PC-3 (cell line): ENCODE measurements around the gene PLEKHA6. TPM values are rescaled to one million over a fixed set of nuclear protein-coding genes. Genes with fewer than 3 reads are reported as not detected.

ENCODE experiments used
- ATAC-seq: fragments of 200-7000 bp; cut with Tn5 transposase; 2 replicates; pipeline ENCODE4 v1.9.1; 2020; ENCODE audit warnings: mild to moderate bottlenecking, moderate library complexity
- BruUV-seq: library from RNA; stranded (reverse); fragments of 400-500 nt; replicated peaks from 2 replicates; lab custom pipeline; 2021; lab: Mats Ljungman, UMichigan
- CTCF ChIA-PET: fragments of 300-600 bp; sonication (Branson Sonifier 250); formaldehyde crosslinking; loops from one replicate; lab custom pipeline; 2022; ENCODE audit warnings: antibody characterized with exemption; lab: Charles Lee
- POLR2A ChIA-PET: fragments of 300-600 bp; sonication (Branson Sonifier 250); formaldehyde crosslinking; loops from one replicate; lab custom pipeline; 2022; ENCODE audit warnings: antibody characterized with exemption; ENCODE audit not compliant: unreplicated experiment; lab: Charles Lee
- DNase-seq: peaks from one replicate; pipeline ENCODE4 v3.0.0-alpha.2; 2015
- H2AFZ ChIP-seq: fragments of 300-600 bp; sonication (generic); 2 replicates; pipeline ENCODE4 v1.6.0; 2016; ENCODE audit warnings: antibody characterized with exemption, low read length
- H3F3A ChIP-seq: fragments of 300-600 bp; sonication (generic); one replicate; pipeline ENCODE4 v1.6.0; 2017; ENCODE audit warnings: antibody characterized with exemption, low read length, control low read depth, mild to moderate bottlenecking; ENCODE audit not compliant: unreplicated experiment
- H3K27ac ChIP-seq: fragments of 300-600 bp; sonication (generic); 2 replicates; pipeline ENCODE4 v1.5.1; 2016; ENCODE audit warnings: mild to moderate bottlenecking, low read length
- H3K27me3 ChIP-seq: fragments of 300-600 bp; sonication (generic); 2 replicates; pipeline ENCODE4 v1.6.1; 2016; ENCODE audit warnings: low read length, mixed read lengths
- H3K36me3 ChIP-seq: fragments of 300-600 bp; sonication (generic); 2 replicates; pipeline ENCODE4 v1.6.1; 2016; ENCODE audit warnings: low read depth, mixed run types, low read length, mixed read lengths
- H3K4me1 ChIP-seq: fragments of 300-600 bp; sonication (generic); 2 replicates; pipeline ENCODE4 v1.5.1; 2016; ENCODE audit warnings: low read length; ENCODE audit not compliant: insufficient read depth
- H3K4me2 ChIP-seq: fragments of 300-600 bp; sonication (generic); 2 replicates; pipeline ENCODE4 v1.6.0; 2016; ENCODE audit warnings: low read length
- H3K4me3 ChIP-seq: fragments of 300-600 bp; sonication (generic); 2 replicates; pipeline ENCODE4 v1.5.1; 2016; ENCODE audit warnings: mild to moderate bottlenecking, low read length, mixed read lengths
- H3K79me2 ChIP-seq: fragments of 300-600 bp; sonication (generic); 2 replicates; pipeline ENCODE4 v1.6.1; 2017; ENCODE audit warnings: low read length, mixed read lengths
- H3K9ac ChIP-seq: fragments of 300-600 bp; sonication (generic); 2 replicates; pipeline ENCODE4 v1.6.0; 2016; ENCODE audit warnings: mild to moderate bottlenecking, low read length
- H3K9me2 ChIP-seq: fragments of 300-600 bp; sonication (generic); replicated peaks from 2 replicates; pipeline ENCODE4 v1.6.1; 2016; ENCODE audit warnings: mixed run types, low read length, mixed read lengths
- H3K9me3 ChIP-seq: fragments of 300-600 bp; sonication (generic); 2 replicates; pipeline ENCODE4 v1.6.1; 2016; ENCODE audit warnings: low read length, mixed read lengths
- H4K20me1 ChIP-seq: fragments of 300-600 bp; sonication (generic); 2 replicates; pipeline ENCODE4 v1.6.1; 2016; ENCODE audit warnings: low read length, mixed read lengths
- EZH2 ChIP-seq: fragments of 300-600 bp; sonication (generic); IDR thresholded peaks from one replicate; pipeline ENCODE4 v1.6.1; 2017; ENCODE audit warnings: antibody characterized with exemption, mild to moderate bottlenecking, low read length; ENCODE audit not compliant: unreplicated experiment
- EZH2phosphoT487 ChIP-seq: fragments of 300-600 bp; sonication (generic); IDR thresholded peaks from 2 replicates; pipeline ENCODE4 v1.6.1; 2018; ENCODE audit warnings: mild to moderate bottlenecking, antibody characterized with exemption, low read length, borderline replicate concordance
- intact Hi-C: fragments of 100-400 bp; cut with micrococcal nuclease; formaldehyde crosslinking; loops from 2 replicates; pipeline ENCODE4 v1.9.0; 2023
- total RNA-seq: library from RNA; depleted of rRNA; stranded (reverse); fragments of >200 nt; gene quantifications from 2 replicates; pipeline ENCODE4 v1.2.3, GENCODE V29; 2014
- TF ChIP-seq, protein P1 (sequence below): fragments of 300-600 bp; sonication (generic); conservative IDR thresholded peaks from 2 replicates; pipeline ENCODE4 v1.5.1; 2017; ENCODE audit warnings: antibody characterized with exemption, low read depth, mild to moderate bottlenecking, low read length

PLEKHA6 gene
- total RNA-seq, 1 experiment from 2014 or later: 53.8 TPM

GRCh38 chr1:204356997-204357396, 2.7 kb downstream of the PLEKHA6 start:
- Histone ChIP-seq H2AFZ (no peak overlapping the region), H3K9me2 (no peaks in the 10 kb centered on the region), H3K9me3 (no peaks in the 10 kb centered on the region), H3K4me2 (no peak overlapping the region), H3F3A (no peaks in the 10 kb centered on the region), H3K36me3 (peaks cover 5% of the 10 kb centered on the region; the same call in 1 of the 2 replicates), H3K27me3 (no peaks in the 10 kb centered on the region), H3K27ac (no peak overlapping the region), H3K9ac (no peak overlapping the region), H3K4me3 (no peak overlapping the region), H3K4me1 (no peaks in the 10 kb centered on the region), H4K20me1 (no peaks in the 10 kb centered on the region), H3K79me2 (peaks cover 81% of the 10 kb centered on the region)
- POLR2A ChIA-PET: no interaction called here
- no TSS peak for BruUV-seq
- ATAC-seq (no peak), DNase-seq (no peak)
- intact Hi-C loops: no loop called here
- TF ChIP-seq EZH2phosphoT487 (no peak), EZH2 (no peak)
- TF ChIP-seq, protein P1, sequence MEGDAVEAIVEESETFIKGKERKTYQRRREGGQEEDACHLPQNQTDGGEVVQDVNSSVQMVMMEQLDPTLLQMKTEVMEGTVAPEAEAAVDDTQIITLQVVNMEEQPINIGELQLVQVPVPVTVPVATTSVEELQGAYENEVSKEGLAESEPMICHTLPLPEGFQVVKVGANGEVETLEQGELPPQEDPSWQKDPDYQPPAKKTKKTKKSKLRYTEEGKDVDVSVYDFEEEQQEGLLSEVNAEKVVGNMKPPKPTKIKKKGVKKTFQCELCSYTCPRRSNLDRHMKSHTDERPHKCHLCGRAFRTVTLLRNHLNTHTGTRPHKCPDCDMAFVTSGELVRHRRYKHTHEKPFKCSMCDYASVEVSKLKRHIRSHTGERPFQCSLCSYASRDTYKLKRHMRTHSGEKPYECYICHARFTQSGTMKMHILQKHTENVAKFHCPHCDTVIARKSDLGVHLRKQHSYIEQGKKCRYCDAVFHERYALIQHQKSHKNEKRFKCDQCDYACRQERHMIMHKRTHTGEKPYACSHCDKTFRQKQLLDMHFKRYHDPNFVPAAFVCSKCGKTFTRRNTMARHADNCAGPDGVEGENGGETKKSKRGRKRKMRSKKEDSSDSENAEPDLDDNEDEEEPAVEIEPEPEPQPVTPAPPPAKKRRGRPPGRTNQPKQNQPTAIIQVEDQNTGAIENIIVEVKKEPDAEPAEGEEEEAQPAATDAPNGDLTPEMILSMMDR: no peak
- CTCF ChIA-PET: interaction anchor here (1.1 kb wide), 1 partner anchor 98 kb away, joined by 4 read pairs; no protein-coding TSS in a partner anchor

- Histone ChIP-seq H3K4me3 (no peak overlapping the region), H3K27ac (no peak overlapping the region), H3K4me2 (no peak overlapping the region), H3K9me2 (no peaks in the 10 kb centered on the region), H3F3A (no peaks in the 10 kb centered on the region), H3K79me2 (peaks cover 78% of the 10 kb centered on the region), H4K20me1 (no peaks in the 10 kb centered on the region), H3K36me3 (peaks cover 5% of the 10 kb centered on the region; the same call in 1 of the 2 replicates), H3K4me1 (no peaks in the 10 kb centered on the region), H3K27me3 (no peaks in the 10 kb centered on the region), H2AFZ (no peak overlapping the region), H3K9ac (no peak overlapping the region), H3K9me3 (no peaks in the 10 kb centered on the region)
- ATAC-seq: no peak
- TF ChIP-seq EZH2phosphoT487 (no peak), EZH2 (no peak)
- TF ChIP-seq, protein P1: no peak
- ChIA-PET POLR2A (no interaction called here), CTCF (no interaction called here)
- intact Hi-C loops: no loop called here
- BruUV-seq: no TSS peak
- DNase-seq: no peak
These were observed 3.8 kb downstream of the PLEKHA6 start for GRCh38 chr1:204355913-204356312.

- ChIA-PET POLR2A (interaction anchor here (0.6 kb wide), 1 partner anchor 23 kb away, joined by 3 read pairs; no protein-coding TSS in a partner anchor), CTCF (no interaction called here)
- H3F3A ChIP-seq: no peaks in the 10 kb centered on the region
- no peak overlapping the region for H3K4me2 ChIP-seq
- peaks cover 8% of the 10 kb centered on the region for H3K36me3 ChIP-seq
- no peaks in the 10 kb centered on the region for H4K20me1 ChIP-seq
- H3K4me3 ChIP-seq: no peak overlapping the region
- TF ChIP-seq EZH2phosphoT487 (no peak), EZH2 (no peak)
- TF ChIP-seq, protein P1: no peak
- no TSS peak for BruUV-seq
- no peaks in the 10 kb centered on the region for H3K9me2 ChIP-seq
- H3K79me2 ChIP-seq: peaks cover 72% of the 10 kb centered on the region
- DNase-seq: no peak
- ATAC-seq: no peak
- intact Hi-C loops: no loop called here
- no peaks in the 10 kb centered on the region for H3K9me3 ChIP-seq
- no peak overlapping the region for H3K27ac ChIP-seq
- no peaks in the 10 kb centered on the region for H3K4me1 ChIP-seq
- H3K9ac ChIP-seq: no peak overlapping the region
- H3K27me3 ChIP-seq: no peaks in the 10 kb centered on the region
- H2AFZ ChIP-seq: no peak overlapping the region
These were observed 5.2 kb downstream of the PLEKHA6 start for GRCh38 chr1:204354579-204354978.
